Heart right ventricle (tissue), 16 donors: ENCODE data around the gene MAGI2. TPM values are rescaled to one million over a fixed set of nuclear protein-coding genes. Genes with fewer than 3 reads are reported as not detected.

ENCODE experiments used
- ATAC-seq, 8 donors: fragments of 200-7000 bp; cut with Tn5 transposase; one replicate each; pipeline ENCODE4 v1.9.1; 2020; ENCODE audit warnings: mild to moderate bottlenecking in 8 of 8, moderate library complexity in 8 of 8, moderate number of reproducible peaks in 1 of 8
- DNase-seq, 2 donors: peaks; one replicate each; pipeline ENCODE4 v3.0.0-alpha.2; 2020
- H3K27ac ChIP-seq, 10 donors: fragments of 200-600 bp; sonication (generic) in 2 of 10; one replicate each; pipeline versions ENCODE4 v1.5.0 to v1.8.0; 2020 to 2022; ENCODE audit warnings: mild to moderate bottlenecking in 3 of 10
- H3K27me3 ChIP-seq, 7 donors: fragments of 200-600 bp; one replicate each; pipeline ENCODE4 v1.8.0; 2021 to 2022; ENCODE audit warnings: mild to moderate bottlenecking in 2 of 7
- H3K36me3 ChIP-seq, 9 donors: fragments of 200-600 bp; sonication (generic) in 1 of 9; one replicate each; pipeline versions ENCODE4 v1.5.0 to v1.8.0; 2020 to 2022; ENCODE audit warnings: mild to moderate bottlenecking in 2 of 9
- H3K4me1 ChIP-seq, 9 donors: fragments of 200-600 bp; sonication (generic) in 1 of 9; one replicate each; pipeline versions ENCODE4 v1.5.0 to v1.8.0; 2020 to 2022; ENCODE audit warnings: mild to moderate bottlenecking in 4 of 9
- H3K4me3 ChIP-seq, 10 donors: fragments of 200-600 bp; sonication (generic) in 2 of 10; one replicate each; pipeline versions ENCODE4 v1.5.0 to v1.8.0; 2020 to 2022; ENCODE audit warnings: mild to moderate bottlenecking in 7 of 10, moderate library complexity in 2 of 10
- H3K9me3 ChIP-seq, 11 donors: fragments of 200-600 bp in 10 of 11; sonication (generic) in 2 of 11; one replicate each; pipeline versions ENCODE4 v1.5.0 to v1.8.0; 2013 to 2022; ENCODE audit warnings: mild to moderate bottlenecking in 2 of 11, control low read depth in 1 of 11, moderate library complexity in 1 of 11
- WGBS, 2 donors: extraction: QIAGEN DNeasy Blood & Tissue Kit; methylation state at CpG; one replicate each; pipeline ENCODE4 v1.1.7; 2013; ENCODE audit warnings: inconsistent platforms in 1 of 2; 5-methylcytosine and 5-hydroxymethylcytosine counted together
- intact Hi-C, 10 donors: fragments of 100-400 bp; cut with DNase I; formaldehyde crosslinking; loops; one replicate each; pipeline versions ENCODE4 v1.11.1 to v1.14.2; 2022
- polyA plus RNA-seq, 2 donors: library from polyadenylated mRNA; stranded (reverse); fragments of 200-250 nt; gene quantifications; one replicate each; pipeline ENCODE4 v1.2.3, GENCODE V29; 2013
- total RNA-seq, 10 donors: library from RNA; stranded (reverse); fragmentation: NEBNext Ultra II Directional in 3 of 10; extraction: Animal tissue kit (Norgen Biotek cat#: 25700) in 3 of 10; gene quantifications; one replicate each; pipeline versions ENCODE4 v1.2.1 to v1.2.4, GENCODE V29; 2021 to 2023
- TF ChIP-seq, protein P1 (sequence below), 9 donors: fragments of 200-600 bp; sonication (generic) in 2 of 9; IDR thresholded peaks; one replicate each; pipeline versions ENCODE4 v1.5.0 to v1.8.0; 2021 to 2022; ENCODE audit warnings: antibody characterized with exemption in 9 of 9, mild to moderate bottlenecking in 5 of 9, moderate library complexity in 1 of 9
- donor health status: Arrhythmogenic right ventricular cardiomyopathy.
- donor health status: ischemic (EF 13 %, LVEDD 7.1; RV severe dilation, severe dysfunction).
- donor health status: healthy with polysubstance abuse.
- donor health status: DM: no; HTN: yes; CAD: no.
- donor health status: DM: no; HTN: no; CAD: no.
- donor health status: ischemic (EF 25% LVEDD 6.9; RV normal size, moderate dysfunction).
- donor health status: ischemic (EF 25% LVEDD 5.7; RV mildly dilated, moderate dysfunction).
- donor health status: healthy.
- donor health status: DM: yes; HTN: yes; CAD: no.
- donor health status: Ischemic cardiomyopathy.
- donor health status: ischemic (EF 35%, LVEDD 5.7; RV mildly dilated, moderate dysfunction).
- donor health status: nonischemic (EF 11% LVEDD 7.7; RV severe dilation, severe dysfunction).
- donor health status: DM: yes; HTN: yes; CAD: no.
- donor health status: PGD.
- donor health status: ischemic (EF 29% LVEDD 5.4; RV normal size, mild dysfunction).
- donor health status: nonischemic (EF 23%, LVEDD 6.1; RV moderate dilation, normal function).

MAGI2 gene
- total and polyA plus RNA-seq, 12 donors, result 0.83 to 6.0 (median 4.1) TPM

DNA sequence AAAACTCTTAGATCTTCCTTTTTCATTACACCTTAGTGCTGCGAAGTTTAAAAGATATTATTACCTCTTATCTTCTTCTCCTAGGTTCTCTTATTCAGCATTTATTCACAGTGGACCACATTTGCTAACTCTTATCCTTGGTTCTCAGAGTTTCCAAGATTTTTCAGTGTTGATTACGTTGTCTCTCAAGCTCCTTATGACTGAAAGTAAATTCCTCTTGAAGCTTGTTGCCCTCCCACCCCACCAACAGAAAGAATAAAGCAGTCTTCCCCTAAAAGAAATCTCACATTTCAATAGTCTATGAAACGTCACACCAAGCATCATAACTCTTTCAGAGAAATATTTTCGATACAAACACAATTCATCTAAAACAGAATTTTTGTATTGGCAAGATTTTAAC lies 362.5 kb downstream of the MAGI2 start:
- ATAC-seq, result no peak
- Histone ChIP-seq H3K4me1 (peaks cover 0 to 4% (median 0%) of the 10 kb centered on the region in 9 donors), H3K9me3 (peaks cover 0 to 39% (median 0%) of the 10 kb centered on the region in 11 donors), H3K27me3 (no peaks in the 10 kb centered on the region), H3K4me3 (no peak overlapping the region), H3K36me3 (no peaks in the 10 kb centered on the region), H3K27ac (no peak overlapping the region)
- intact Hi-C loops, result no loop called here
- DNase-seq, result no peak
- WGBS, 2 donors, result 72 to 74% methylated on average over 4 of the region's 4 CpGs
- TF ChIP-seq, protein P1, sequence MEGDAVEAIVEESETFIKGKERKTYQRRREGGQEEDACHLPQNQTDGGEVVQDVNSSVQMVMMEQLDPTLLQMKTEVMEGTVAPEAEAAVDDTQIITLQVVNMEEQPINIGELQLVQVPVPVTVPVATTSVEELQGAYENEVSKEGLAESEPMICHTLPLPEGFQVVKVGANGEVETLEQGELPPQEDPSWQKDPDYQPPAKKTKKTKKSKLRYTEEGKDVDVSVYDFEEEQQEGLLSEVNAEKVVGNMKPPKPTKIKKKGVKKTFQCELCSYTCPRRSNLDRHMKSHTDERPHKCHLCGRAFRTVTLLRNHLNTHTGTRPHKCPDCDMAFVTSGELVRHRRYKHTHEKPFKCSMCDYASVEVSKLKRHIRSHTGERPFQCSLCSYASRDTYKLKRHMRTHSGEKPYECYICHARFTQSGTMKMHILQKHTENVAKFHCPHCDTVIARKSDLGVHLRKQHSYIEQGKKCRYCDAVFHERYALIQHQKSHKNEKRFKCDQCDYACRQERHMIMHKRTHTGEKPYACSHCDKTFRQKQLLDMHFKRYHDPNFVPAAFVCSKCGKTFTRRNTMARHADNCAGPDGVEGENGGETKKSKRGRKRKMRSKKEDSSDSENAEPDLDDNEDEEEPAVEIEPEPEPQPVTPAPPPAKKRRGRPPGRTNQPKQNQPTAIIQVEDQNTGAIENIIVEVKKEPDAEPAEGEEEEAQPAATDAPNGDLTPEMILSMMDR (IDR thresholded peaks at IDR 0.05), result no peak

DNA sequence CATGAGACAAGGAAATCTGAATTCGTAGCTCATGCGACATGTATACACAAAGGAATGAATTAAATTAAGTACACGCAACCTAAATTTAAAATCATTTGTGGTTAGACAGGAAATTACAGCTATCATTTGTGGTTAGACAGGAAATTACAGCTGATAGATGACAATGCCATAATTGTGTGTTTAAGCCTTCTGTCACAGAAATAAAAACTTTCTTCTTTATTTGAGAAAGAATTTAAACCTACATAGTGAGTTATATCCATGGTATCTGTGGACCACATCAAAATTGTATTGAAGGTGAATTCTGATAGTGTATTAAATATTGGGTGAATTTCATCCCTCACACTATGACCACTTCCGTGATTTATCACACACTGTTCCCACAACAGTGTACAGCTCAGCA lies 362.9 kb downstream of the MAGI2 start:
- WGBS, 2 donors, result 47 to 60% methylated on average over 4 of the region's 4 CpGs
- TF ChIP-seq, protein P1 (IDR thresholded peaks at IDR 0.05), result no peak

DNA sequence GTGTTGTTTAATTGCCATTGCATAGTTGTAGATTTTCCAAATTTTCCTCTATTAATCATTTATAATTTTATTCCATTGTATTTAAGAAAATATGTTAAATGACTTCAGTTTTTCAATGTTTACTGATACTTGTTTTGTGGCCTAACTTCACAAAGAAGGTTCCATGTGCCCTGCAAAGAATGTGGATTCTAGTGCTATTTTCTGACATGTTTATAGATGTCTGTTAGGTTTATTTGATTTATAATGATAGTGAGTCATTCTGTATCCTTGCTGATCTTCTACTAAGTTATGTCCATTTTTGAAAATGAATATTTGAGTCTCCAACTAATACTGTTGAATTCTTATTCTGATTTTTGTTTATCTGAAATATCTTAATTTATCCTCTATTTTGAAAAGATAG lies 369.0 kb downstream of the MAGI2 start:
- no peak for ATAC-seq
- TF ChIP-seq, protein P1 (IDR thresholded peaks at IDR 0.05), result no peak
- intact Hi-C loops, result no loop called here
- H3K27ac ChIP-seq, result no peak overlapping the region
- DNase-seq, result no peak
- H3K4me3 ChIP-seq, result no peak overlapping the region
- no peaks in the 10 kb centered on the region for H3K36me3 ChIP-seq
- H3K4me1 ChIP-seq, result no peaks in the 10 kb centered on the region
- no peaks in the 10 kb centered on the region for H3K27me3 ChIP-seq
- H3K9me3 ChIP-seq, result peaks cover 0 to 34% (median 0%) of the 10 kb centered on the region in 11 donors

More for the DNA sequence above, 362.9 kb downstream of the MAGI2 start:
- Histone ChIP-seq H3K36me3 (no peaks in the 10 kb centered on the region), H3K4me1 (peaks cover 0 to 4% (median 0%) of the 10 kb centered on the region in 9 donors), H3K27me3 (no peaks in the 10 kb centered on the region), H3K4me3 (no peak overlapping the region), H3K27ac (no peak overlapping the region), H3K9me3 (peaks cover 0 to 43% (median 0%) of the 10 kb centered on the region in 11 donors)
- intact Hi-C loops, result no loop called here
- no peak for DNase-seq
- ATAC-seq, result no peak

DNA sequence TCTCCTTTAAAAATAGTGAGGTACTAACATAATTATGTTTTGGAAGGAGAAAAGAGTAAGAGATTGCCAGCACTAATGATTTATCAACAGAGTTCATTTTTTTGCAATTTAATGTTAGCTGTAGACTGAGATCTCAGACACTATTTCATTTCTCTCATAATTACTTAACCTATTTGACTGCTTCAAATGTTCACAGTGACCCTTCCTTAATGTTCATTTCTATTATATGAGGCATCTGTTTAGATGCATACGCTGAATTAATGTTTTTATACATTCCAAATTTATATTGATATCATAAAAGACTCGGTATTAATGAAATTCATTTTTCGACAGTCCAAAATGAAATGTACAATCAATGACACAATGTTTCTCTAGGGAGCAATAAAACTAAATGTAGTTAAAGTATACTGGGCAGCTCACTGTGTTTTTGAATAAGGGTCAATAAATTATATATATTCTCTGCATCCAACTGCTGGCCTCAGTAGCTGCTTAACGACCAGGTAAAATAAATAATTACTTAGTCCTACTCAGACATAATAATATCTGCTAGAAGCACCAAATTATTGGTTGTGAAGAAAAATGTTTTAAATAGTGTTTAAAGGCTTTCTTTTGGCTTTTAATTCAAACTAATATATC lies 373.4 kb downstream of the MAGI2 start:
- ATAC-seq (no peak), DNase-seq (no peak)
- Histone ChIP-seq H3K4me3 (no peak overlapping the region), H3K27ac (no peak overlapping the region), H3K27me3 (no peaks in the 10 kb centered on the region), H3K36me3 (no peaks in the 10 kb centered on the region), H3K4me1 (no peaks in the 10 kb centered on the region), H3K9me3 (no peaks in the 10 kb centered on the region)
- intact Hi-C loops, result no loop called here
- TF ChIP-seq, protein P1 (IDR thresholded peaks at IDR 0.05), result no peak
- WGBS, 2 donors, result 78 to 88% methylated on average over 4 of the region's 4 CpGs
